ENCODE data around the gene TUT7.

TUT7 gene

GRCh38 chr9:86280580-86280979 is 73.6 kb downstream of the TUT7 start:
- DNase-seq (ENCODE audit: low read depth in 2 of 2): no peak
- peak overlapping the region in 1 of 2 donors; percentile 2 for H3K4me3 ChIP-seq (replicated peaks in 1 of 2; ENCODE audit: low read depth in 2 of 2, low read length in 2 of 2)
- no peak for TF ChIP-seq CTCF (IDR thresholded peaks at IDR 0.05; ENCODE audit: low read depth, low read length)

- no peak for TF ChIP-seq CTCF (IDR thresholded peaks at IDR 0.05; ENCODE audit: low read depth, low read length)
- H3K4me3 ChIP-seq (replicated peaks in 1 of 2; ENCODE audit: low read depth in 2 of 2, low read length in 2 of 2): no peak overlapping the region
- no peak for DNase-seq (ENCODE audit: low read depth in 2 of 2)
Measured at GRCh38 chr9:86279839-86280238, 74.4 kb downstream of the TUT7 start.

GRCh38 chr9:86277072-86277471 is 77.1 kb downstream of the TUT7 start:
- H3K4me3 ChIP-seq (replicated peaks in 1 of 2; ENCODE audit: low read depth in 2 of 2, low read length in 2 of 2): no peak overlapping the region
- no peak for DNase-seq (ENCODE audit: low read depth in 2 of 2)
- TF ChIP-seq CTCF (IDR thresholded peaks at IDR 0.05; ENCODE audit: low read depth, low read length): no peak

GRCh38 chr9:86275962-86276361 is 78.2 kb downstream of the TUT7 start:
- peak; percentile 16 for TF ChIP-seq CTCF (IDR thresholded peaks at IDR 0.05; ENCODE audit: low read depth, low read length)
- no peak overlapping the region for H3K4me3 ChIP-seq (replicated peaks in 1 of 2; ENCODE audit: low read depth in 2 of 2, low read length in 2 of 2)
- DNase-seq (ENCODE audit: low read depth in 2 of 2): peak in 1 of 2 donors; percentile 21

- TF ChIP-seq CTCF (IDR thresholded peaks at IDR 0.05; ENCODE audit: low read depth, low read length): no peak
- H3K4me3 ChIP-seq (replicated peaks in 1 of 2; ENCODE audit: low read depth in 2 of 2, low read length in 2 of 2): no peak overlapping the region
- DNase-seq (ENCODE audit: low read depth in 2 of 2): no peak
Measured at GRCh38 chr9:86274821-86275643, 79.2 kb downstream of the TUT7 start.

GRCh38 chr9:86272221-86272620 is 82.0 kb downstream of the TUT7 start:
- H3K4me3 ChIP-seq (replicated peaks in 1 of 2; ENCODE audit: low read depth in 2 of 2, low read length in 2 of 2): no peak overlapping the region
- no peak for TF ChIP-seq CTCF (IDR thresholded peaks at IDR 0.05; ENCODE audit: low read depth, low read length)
- no peak for DNase-seq (ENCODE audit: low read depth in 2 of 2)
